Esophagus squamous epithelium (tissue), 4 donors: ENCODE data around the gene PYGL.

Experiments used
- CTCF ChIP-seq, 6 experiments: fragments of 450-650 bp in 4 of 6; fragments of 200-600 bp in 2 of 6; sonication (generic) in 2 of 6; IDR thresholded peaks; one replicate each; pipeline ENCODE4 v1.5.1; 2016 to 2019; ENCODE audit warnings: antibody characterized with exemption in 6 of 6, mild to moderate bottlenecking in 4 of 6, moderate library complexity in 4 of 6
- POLR2A ChIP-seq, 4 donors: fragments of 450-650 bp; IDR thresholded peaks; one replicate each; pipeline ENCODE4 v1.6.1; 2017; ENCODE audit warnings: antibody characterized with exemption in 4 of 4, mild to moderate bottlenecking in 4 of 4, moderate library complexity in 3 of 4

GRCh38 chr14:50917449-50917848 is 26.8 kb downstream of the PYGL start:
- TF ChIP-seq CTCF (IDR thresholded peaks at IDR 0.05) (no peak), POLR2A (IDR thresholded peaks at IDR 0.05) (no peak)
